HG02759 (cell line): Measurements from ENCODE around the gene CCDC73.
"Not testable (repeated sequence)": the region's sequence is repeated elsewhere in the genome, so short reads cannot be mapped to it uniquely, and the experiment has no call there.

Source experiments
- ATAC-seq: cut with Tn5 transposase; IDR thresholded peaks from one replicate; pipeline ENCODE4 v1.9.1; 2021; ENCODE audit warnings: mild to moderate bottlenecking, moderate library complexity; ENCODE audit not compliant: unreplicated experiment

The CCDC73 gene

GRCh38 chr11:32708978-32709377 is 85.5 kb downstream of the CCDC73 start:
- not testable (repeated sequence) for ATAC-seq

- ATAC-seq: peak; percentile 94
Measured at GRCh38 chr11:32706985-32707741, 87.3 kb downstream of the CCDC73 start.

GRCh38 chr11:32705309-32706033 is 89.0 kb downstream of the CCDC73 start:
- ATAC-seq: no peak

- no peak for ATAC-seq
Measured at GRCh38 chr11:32704775-32705174, 89.7 kb downstream of the CCDC73 start.

GRCh38 chr11:32704261-32704660 is 90.2 kb downstream of the CCDC73 start:
- no peak for ATAC-seq

GRCh38 chr11:32701616-32702015 is 92.8 kb downstream of the CCDC73 start:
- ATAC-seq: no peak

GRCh38 chr11:32698579-32698978 is 95.9 kb downstream of the CCDC73 start:
- no peak for ATAC-seq

GRCh38 chr11:32671051-32671450 is 123.4 kb downstream of the CCDC73 start:
- ATAC-seq: no peak

GRCh38 chr11:32659672-32660071 is 134.8 kb downstream of the CCDC73 start:
- no peak for ATAC-seq

- ATAC-seq: no peak
Measured at GRCh38 chr11:32658639-32659406, 135.6 kb downstream of the CCDC73 start.

GRCh38 chr11:32643526-32643925 is 150.9 kb downstream of the CCDC73 start:
- no peak for ATAC-seq

- ATAC-seq: no peak
Measured at GRCh38 chr11:32641361-32641760, 153.1 kb downstream of the CCDC73 start.

- ATAC-seq: no peak
Measured at GRCh38 chr11:32635819-32636218, 158.6 kb downstream of the CCDC73 start.

- ATAC-seq: no peak
Measured at GRCh38 chr11:32630844-32631243, 163.6 kb downstream of the CCDC73 start.

GRCh38 chr11:32616903-32617302 is 177.6 kb downstream of the CCDC73 start:
- ATAC-seq: no peak

- ATAC-seq: no peak
Measured at GRCh38 chr11:32615422-32615821, 179.0 kb downstream of the CCDC73 start.

GRCh38 chr11:32613500-32614151 is 180.8 kb downstream of the CCDC73 start:
- ATAC-seq: no peak

GRCh38 chr11:32610797-32611352 is 183.6 kb downstream of the CCDC73 start:
- ATAC-seq: no peak

GRCh38 chr11:32608826-32609225 is 185.6 kb downstream of the CCDC73 start:
- not testable (repeated sequence) for ATAC-seq

- ATAC-seq: no peak
Measured at GRCh38 chr11:32606220-32606619, 188.2 kb downstream of the CCDC73 start.
